ENCODE data around the gene ID1.
"Not testable (repeated sequence)": the region's sequence is repeated elsewhere in the genome, so short reads cannot be mapped to it uniquely, and the experiment has no call there.

The ID1 gene

DNA sequence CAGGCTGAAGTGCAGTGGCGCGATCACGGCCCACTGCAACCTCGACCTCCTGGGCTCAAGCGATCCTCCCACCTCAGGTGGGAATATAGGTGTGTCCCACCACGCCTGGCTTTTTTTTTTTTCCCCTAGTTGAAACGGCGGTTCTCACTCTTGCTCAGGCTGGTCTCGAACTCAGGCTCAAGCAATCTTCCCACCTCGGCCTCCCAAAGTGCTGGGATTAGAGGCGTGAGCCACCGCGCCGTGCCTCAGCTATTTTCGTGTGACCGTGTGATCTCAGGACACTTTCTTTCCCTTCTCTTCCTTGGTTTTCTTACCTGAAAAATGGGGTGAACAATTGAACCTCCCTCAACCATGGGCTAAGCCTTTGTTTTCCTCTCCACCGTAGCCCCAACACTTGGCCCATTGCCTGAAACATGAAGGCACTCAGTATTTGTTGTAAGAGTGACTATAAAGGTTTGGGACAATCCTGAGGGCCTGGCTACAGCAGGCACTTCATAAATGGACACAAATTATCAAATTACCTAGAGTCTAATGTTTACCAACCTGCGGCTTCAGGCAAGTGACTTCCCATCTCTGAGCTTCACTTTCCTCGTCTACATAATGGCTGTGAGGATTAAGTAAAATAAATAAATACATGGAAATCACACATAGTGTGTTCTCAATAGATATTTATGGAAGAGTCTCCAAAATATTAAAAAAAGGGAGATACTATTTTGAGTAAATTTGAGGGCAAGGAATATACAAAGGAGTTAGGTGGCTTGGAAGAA, 31.4 kb upstream of the ID1 start:
- no peak for DNase-seq

DNA sequence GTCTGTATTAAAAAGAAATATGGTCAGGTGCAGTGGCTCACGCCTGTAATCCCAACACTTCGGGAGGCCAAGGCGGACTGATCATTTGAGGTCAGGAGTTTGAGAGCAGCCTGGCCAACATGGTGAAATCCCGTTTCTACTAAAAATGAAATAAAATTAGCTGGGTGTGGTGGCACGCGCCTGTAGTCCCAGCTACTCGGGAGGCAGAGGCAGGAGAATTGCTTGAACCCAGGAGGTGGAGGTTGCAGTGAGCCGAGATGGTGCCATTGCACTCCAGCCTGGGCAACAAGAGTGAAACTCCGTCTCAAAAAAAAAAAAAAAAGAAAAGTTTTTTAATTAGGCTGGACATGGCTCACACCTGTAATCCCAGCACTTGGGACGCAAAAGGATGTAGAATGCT, 30.1 kb upstream of the ID1 start:
- not testable (repeated sequence) for DNase-seq

DNA sequence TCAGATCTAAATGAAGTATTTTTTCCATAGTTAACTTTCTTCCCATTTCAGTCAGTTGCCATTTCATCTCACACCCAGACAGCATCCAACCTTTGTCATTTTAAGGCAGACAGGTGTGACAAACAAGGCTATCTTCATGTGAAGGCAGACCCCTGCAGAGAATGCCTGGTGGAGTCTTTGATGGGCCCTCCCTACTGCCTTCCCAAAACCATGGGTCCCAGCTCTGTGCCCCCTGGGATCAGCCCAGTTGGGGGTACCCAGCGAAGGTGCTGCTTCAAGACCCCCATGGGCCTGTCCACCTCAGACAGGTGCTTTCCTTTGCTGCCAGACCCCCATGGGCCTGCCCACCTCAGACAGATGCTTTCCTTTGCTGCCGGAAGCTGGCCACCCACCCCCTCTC, 28.3 kb upstream of the ID1 start:
- no peak for DNase-seq

DNA sequence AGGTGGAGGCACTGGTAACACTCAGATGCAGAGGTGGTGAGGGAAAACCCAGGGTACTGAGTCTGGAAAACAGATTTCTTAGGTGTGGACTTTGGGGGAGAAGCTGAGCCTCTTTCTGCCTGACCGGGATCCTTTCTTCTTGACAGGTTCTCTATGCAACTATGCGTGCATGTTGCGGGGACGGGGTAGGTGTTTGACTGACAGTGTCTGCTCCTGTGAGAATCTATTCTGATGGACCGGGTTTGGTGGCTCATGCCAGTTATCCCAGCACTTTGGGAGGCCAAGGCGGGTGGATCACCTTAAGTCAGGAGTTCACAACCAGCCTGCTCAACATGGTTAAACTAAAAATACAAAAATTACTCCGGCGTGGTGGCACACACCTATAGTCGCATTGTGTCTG, 27.9 kb upstream of the ID1 start:
- no peak for DNase-seq

DNA sequence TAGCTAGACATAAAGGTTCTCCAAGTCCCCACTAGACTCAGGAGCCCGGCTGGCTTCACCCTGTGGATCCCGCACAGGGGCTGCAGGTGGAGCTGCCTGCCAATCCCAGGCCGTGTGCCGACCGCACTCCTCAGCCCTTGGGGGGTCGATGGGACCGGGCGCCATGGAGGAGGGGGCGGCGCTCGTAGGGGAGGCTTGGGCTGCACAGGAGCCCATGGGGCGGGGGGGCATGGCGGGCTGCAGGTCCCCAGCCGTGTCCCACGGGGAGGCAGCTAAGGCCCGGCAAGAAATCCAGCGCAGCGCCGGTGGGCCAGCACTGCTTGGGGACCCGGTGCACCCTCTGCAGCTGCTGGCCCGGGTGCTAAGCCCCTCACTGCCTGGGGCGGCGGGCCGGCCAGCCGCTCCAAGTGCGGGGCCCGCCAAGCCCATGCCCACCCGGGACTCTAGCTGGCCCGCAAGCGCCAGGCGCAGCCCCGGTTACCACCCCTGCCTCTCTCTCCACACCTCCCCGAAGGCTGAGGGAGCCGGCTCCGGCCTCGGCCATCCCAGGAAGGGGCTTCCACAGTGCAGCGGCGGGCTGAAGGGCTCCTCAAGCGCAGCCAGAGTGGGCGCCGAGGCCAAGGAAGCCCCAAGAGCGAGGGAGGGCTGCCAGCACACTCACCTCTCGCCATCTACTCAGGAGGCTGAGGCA, 26.5 kb upstream of the ID1 start:
- no peak for DNase-seq

- DNase-seq, result no peak
Observed at GRCh38 chr20:31579245-31579644, 25.8 kb upstream of the ID1 start.

DNA sequence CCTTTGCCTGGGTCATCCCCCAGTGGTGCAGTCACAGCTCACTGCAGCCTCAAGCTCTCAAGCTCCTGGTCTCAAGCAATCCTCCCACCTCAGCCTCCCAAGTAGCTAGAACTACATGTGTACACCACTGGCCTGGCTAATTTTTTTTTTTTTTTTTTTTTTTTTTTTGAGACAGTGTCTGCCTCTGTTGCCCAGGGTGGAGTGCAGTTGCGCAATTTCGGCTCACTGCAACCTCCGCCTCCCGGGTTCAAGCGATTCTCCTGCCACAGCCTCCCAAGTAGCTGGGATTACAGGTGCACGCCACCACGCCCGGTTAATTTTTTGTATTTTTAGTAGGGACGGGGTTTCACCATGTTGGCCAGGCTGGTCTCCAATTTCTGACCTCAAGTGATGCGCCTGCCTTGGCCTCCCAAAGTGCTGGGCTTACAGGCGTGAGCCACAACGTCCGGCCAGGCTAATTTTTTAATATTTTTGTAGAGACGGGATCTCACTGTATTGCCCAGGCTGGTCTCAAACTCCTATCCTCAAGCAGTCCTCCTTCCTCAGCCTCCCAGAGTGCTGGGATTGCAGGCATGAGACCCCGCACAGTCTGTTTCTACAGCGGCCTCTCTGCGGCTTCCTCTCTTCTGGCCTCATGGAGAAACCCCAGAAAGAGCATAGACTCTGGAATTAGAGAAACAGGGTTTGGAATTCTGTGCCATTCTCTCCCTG, 25.0 kb upstream of the ID1 start:
- DNase-seq, result not testable (repeated sequence)

DNA sequence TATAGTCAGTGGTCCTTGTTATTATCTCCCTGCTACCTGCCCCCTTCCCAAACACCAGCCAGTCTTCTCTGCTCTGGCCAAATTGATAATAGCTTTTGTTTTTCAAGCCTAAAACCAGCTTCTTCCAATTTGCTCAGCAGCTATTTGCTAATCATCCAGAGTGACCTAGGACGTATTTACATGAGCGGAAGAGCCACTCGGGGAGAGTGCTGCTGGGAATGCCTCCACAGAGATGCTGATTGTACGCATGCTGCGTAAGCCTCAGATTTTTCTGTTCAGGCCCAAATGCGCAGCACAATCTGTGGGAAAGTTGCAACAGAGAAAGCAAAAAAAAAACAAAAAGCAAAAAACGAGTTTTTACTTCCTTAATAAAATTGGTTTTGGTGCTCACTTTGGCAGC, 24.4 kb upstream of the ID1 start:
- DNase-seq, result no peak

DNA sequence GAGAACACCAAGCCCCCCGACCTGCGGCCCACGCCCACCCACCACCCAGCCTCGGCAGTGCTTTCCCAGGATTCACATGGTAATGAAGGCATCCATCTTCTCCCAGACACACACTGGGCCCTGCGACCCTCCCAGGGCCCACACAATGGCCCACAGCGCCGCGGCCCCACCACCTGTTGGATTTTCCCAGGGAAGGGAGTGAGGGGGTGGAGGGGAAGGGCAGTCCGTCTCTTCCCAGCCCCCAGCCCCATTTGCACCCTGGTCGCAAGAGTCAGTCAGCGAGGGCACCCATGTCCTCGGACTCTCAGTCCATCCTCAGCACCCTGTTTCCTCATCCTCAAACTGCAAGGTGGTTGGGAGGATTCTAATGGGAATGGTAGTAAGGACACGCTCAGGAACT, 23.7 kb upstream of the ID1 start:
- DNase-seq, result no peak

GRCh38 chr20:31587545-31588389, 17.3 kb upstream of the ID1 start:
- no peak for DNase-seq

GRCh38 chr20:31590717-31591225, 14.3 kb upstream of the ID1 start:
- no peak for DNase-seq

DNA sequence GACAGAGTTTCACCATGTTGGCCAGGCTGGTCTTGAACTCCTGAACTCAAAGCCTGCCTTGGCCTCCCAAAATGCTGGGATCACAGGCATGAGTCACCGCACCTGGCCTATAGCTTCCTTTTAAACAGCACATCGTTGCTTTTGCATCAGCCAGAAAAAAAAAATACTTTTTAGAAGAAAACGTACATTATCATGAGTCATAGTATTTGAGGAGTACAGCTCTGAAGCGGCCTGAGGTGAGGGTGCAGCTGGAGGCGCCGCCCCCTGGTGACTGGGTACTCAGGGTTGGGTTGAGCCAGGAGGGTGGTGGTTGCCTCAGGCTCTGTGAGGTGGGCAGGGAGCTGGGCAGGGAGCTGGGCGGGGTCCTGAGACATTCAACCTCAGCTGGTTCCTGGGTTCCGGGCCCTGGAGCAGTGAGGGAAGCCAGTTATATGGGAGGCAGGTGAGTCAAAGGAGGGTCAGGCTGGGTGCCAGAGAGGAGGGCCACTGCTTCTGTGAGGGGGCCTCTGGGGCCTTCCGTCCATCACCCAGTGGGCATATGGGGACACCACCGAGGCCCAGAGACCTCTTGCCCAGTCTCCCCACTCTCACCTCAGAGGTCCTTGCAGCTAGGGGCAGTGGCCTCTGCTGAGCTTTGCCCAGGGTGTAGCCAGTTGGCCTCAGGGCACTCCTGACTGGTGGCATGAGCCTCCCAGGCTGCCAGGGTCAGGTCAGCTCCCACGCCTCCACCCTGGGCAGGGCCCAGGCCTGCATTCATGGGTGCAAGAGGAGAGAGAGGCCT, 11.7 kb upstream of the ID1 start:
- DNase-seq, result no peak

DNA sequence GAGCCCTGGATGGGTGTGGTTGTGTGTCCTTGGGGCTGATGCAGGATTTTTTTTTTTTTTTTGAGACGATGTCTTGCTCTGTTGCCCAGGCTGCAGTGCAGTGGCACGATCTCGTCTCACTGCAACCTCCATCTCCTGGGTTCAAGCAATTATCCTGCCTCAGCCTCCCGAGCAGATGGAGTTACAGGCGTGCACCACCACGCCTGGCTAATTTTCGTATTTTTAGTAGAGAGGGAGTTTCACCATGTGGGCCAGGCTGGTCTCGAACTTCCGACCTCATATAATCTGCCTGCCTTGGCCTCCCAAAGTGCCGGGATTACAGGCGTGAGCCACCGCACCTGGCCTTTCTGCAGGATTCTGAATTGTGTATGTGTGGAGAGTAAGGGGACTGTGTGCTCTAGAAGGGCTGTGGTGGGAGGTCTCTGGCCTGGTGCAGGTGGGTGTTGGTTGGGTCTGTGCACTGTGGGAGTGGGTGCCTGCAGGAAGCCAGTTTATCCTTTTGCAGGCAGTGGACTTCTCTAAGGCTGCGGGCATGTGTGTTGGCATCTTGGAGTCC, 11.0 kb upstream of the ID1 start:
- DNase-seq, result no peak

GRCh38 chr20:31594558-31595379, 10.3 kb upstream of the ID1 start:
- no peak for DNase-seq

DNA sequence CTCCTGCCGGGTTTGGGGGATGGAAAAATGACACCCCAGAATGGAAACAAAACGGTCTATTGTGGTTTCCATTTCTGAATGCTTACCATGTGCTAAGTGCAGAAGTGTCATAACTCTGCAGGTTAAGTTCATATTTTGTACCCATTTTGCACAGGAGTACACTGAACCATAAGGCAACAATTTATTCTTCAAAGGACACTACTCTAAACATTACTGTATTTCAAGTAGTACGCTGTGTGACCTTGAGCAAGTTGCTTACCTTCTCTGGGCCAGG, 9.8 kb upstream of the ID1 start:
- no peak for DNase-seq

GRCh38 chr20:31595654-31596411, 9.3 kb upstream of the ID1 start:
- DNase-seq, result no peak

DNA sequence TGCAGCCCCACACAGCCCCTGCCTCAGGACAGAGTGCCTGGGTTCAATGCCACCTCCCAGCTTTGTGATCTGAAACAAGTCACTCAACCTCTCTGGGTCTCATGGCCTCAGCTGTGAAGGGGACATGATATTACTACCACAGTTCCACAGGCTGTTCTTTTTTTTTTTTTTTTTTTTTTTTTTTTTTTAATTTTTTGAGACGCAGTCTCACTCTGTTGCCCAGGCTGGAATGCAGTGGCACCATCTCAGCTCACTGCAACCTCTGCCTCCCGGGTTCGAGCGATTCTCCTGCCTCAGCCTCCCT, 8.7 kb upstream of the ID1 start:
- not testable (repeated sequence) for DNase-seq

DNA sequence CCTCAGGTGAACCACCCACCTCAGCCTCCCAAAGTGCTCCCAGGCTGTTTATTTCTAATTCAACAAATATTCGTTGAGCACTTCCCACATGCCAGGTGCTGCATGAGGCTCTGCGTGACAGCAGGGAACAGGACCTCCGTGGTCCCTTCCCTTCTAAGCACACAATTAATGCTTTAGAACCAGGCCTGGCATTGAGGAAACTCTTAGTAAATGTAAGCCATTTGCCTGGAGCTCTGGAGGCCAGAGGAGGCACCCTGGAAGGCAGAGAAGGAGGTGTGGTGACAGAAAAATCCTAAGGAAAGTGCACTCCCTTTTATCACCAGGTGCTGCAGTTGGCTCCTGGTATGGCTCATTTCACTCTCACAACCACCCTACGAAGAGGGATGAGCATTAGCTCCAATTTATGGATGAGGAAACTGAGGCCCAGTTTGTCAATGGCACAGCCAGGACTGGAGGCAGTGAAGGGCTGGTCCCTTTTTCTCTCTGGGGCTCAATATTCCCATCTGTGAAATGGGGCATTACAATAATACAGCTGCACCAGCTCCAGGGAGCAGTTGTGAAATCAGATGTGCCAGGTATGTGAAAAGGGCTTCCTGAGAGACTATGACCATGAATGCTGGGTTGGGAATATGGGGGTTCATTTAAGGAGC, 8.1 kb upstream of the ID1 start:
- no peak for DNase-seq

DNA sequence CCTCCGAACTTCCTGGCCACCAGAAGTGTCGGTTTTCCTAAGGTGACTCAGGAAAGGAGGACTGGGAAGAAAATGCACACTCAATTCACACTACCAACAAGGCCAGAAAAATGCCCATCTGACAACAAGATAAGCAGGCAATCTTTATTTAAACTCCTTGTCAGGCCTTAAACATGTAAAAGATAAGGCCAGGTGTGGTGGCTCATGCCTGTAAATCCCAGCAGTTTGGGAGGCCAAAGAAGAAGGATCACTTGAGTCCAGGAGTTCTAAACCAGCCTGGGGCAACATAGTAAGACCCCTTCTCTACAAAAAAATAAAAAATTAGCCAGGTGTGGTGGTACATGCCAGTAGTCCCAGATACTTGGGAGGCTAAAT, 7.6 kb upstream of the ID1 start:
- no peak for DNase-seq

DNA sequence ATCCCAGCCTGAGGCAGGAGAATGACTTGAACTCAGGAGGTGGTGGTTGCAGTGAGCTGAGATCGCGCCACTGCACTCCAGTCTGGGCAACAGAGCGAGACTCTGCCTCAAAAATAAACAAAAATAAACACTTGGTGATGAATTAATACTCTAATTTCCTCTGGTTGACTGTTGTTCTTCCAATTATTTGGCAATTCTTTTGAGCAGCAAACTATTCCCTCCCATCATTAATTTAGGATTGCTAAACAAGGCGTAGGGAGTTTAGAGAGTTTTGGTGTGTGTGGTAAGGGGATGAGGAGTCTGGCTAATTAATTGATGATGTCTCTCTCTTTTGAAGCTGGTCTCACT, 2.7 kb upstream of the ID1 start:
- no peak for DNase-seq

Data from activated gamma-delta T cell (primary cell).